HG03060 (cell line): ENCODE data around the gene KIF26B.

Source experiments
- ATAC-seq: cut with Tn5 transposase; IDR thresholded peaks from one replicate; pipeline ENCODE4 v1.9.1; 2021; ENCODE audit warnings: low read depth, moderate number of reproducible peaks; ENCODE audit not compliant: unreplicated experiment

The KIF26B gene

GRCh38 chr1:245579881-245580280 is 425.1 kb downstream of the KIF26B start:
- no peak for ATAC-seq

- ATAC-seq = no peak
Measured at GRCh38 chr1:245580651-245581050, 425.9 kb downstream of the KIF26B start.

GRCh38 chr1:245582026-245582425 is 427.2 kb downstream of the KIF26B start:
- no peak for ATAC-seq

- ATAC-seq = no peak
Measured at GRCh38 chr1:245583081-245583480, 428.3 kb downstream of the KIF26B start.

DNA sequence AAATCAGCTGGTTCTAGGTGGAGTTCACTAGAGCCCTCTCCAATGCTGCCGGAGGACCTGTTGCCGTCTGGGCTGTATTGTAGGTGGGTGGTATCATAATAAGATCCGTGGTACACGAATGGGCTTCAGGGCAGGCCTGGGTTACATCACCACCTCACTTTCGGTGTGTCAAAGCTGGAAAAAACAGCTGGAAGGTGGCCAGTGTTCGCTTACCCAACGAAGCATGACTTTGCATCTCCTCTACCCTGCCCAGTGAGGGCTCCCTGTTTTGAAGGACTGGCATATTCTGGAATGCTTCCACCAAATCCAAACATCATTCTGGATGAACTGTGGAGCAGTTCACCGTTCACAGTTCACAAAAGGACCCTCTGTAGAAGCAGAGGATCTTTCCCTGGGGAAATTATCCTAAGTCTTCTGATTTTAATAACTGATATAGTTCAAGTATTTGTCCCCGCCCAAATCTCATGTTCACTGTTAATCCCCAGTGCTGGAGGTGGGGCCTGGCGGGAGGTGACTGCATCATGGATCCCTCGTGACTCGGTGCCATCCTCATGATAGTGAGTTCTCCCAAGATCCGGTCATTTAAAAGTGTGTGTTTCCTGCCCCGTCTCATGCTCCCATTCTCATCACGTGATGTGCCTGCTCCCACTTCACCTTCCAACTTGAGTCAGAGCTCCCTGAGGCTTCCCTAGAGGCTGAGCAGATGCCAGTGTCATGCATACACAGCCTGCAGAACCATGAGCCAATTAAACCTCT is 429.0 kb downstream of the KIF26B start:
- no peak for ATAC-seq

DNA sequence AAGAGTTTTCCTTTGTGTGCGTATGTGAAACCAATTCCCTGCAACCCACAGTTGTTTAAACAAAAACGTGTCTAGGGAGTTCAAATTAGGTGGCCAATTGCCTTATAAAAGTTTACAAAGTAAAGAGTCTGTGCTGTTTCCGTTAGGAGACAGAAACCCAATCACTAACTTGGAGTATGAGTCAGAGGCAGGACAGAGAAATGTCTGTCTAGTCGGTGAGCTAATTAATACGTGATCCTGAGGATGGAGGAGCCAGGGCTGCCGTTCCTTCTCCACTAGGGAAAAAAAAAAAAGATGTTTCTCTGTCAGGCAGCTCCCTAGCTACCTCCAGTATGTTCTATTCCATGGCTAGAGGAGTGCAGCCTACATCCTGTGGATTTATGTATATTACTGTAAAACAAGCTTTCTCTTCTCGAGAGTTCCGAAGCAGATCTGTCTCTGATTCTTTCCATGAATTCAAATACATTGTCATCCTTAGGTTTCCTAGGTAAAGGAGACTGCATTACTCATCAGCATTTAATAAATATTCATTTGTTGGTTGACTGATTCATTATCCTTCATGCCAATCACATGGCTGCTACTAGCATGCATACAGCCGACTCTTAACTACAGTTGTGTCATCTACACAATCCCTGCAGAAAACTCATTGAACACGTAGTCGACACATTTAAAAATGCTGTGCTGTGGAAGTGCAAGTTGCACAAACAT is 430.6 kb downstream of the KIF26B start:
- ATAC-seq = no peak

GRCh38 chr1:245587435-245588115 is 432.8 kb downstream of the KIF26B start:
- ATAC-seq = no peak

- ATAC-seq = no peak
Measured at GRCh38 chr1:245588116-245588639, 433.4 kb downstream of the KIF26B start.

GRCh38 chr1:245589316-245589715 is 434.5 kb downstream of the KIF26B start:
- no peak for ATAC-seq

DNA sequence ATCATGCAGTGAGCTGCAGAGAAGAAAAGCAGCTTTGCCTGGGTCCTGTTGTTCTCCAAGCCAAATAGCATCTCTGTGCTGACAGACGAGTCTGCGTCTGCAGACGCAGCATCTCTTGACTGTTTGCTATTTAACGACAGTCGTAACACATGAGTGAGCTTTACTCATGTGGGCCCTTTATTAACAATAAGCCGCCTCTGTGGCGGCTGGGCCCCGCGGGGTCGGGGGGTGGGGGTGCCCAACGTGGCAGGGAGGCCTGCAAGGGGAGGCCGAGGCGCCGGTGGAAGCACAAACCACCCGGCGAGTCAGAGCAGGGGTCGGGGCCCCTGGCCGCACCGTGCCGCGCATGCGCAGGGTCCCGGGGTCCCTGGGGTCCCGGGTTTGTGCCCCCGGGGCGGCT is 435.1 kb downstream of the KIF26B start:
- no peak for ATAC-seq

DNA sequence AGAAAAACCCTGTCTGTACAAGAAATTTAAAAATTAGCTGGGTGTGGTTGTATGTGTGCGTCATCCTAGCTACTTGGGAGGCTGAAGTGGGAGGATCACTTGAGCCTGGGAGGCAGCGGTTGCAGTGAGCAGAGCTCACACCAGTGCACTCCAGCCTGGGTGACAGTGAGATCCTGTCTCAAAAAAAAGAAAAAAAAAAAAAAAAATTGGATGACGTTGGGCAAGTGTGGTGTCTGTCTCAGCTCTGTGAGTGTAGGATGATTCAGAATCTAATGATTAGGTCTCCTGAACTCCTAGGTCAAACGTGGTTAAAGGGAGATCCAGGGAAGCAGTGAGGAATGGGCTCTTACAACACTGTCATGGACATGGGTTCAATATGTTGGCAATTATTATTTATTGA is 435.9 kb downstream of the KIF26B start:
- ATAC-seq = no peak

GRCh38 chr1:245591346-245592188 is 436.8 kb downstream of the KIF26B start:
- no peak for ATAC-seq

DNA sequence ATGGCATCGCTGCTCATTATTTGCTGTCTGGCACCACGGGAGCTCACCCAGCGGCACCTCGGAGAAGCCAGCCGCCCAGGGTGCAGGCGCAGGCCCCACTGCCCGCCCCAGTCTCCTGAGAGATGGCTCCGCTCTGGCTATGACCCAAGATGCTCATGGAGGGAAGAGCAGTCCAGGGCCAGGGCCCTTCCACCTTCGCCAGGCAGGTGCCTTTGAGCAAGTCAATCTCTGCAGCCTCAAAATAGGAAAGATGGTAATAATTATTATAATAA is 437.3 kb downstream of the KIF26B start:
- no peak for ATAC-seq

DNA sequence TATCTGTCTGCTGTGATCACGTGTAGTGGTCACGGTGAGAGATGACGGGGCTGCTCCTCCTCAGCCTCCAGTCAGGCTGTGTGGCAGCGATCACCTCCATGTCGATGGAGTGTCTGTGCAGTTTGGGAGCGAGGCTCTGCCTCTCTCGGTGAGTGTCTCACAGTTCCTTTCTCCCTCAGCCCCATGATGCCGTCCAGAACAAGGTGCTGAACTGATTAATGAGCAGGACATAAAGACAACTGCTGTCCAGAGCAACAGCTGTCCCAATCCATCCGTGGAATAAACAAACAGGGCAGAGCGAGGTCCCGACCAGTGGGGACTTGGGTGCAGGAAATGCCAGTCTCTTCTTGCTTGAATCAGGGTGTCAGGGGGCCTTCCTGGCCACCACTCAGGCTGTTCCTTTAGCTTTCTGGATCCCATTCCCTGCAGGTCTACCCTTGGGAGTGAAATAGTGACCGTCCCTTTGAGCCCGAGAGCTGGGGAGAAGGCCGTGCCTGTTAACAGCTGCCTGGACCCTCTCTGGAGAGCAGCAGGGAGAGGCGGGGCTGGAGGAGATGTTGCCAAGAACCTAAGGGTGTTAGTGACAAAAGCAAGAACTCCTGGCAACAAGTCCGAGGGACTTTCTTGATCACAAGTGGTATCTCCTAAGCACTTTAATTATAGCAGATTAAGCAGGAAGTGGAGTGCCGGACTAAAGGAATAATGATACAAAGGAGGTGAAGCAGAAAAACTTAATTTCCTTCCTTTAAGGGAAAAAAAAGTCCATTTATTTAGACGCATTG is 443.9 kb downstream of the KIF26B start:
- no peak for ATAC-seq

- ATAC-seq = no peak
Measured at GRCh38 chr1:245599371-245600174, 444.8 kb downstream of the KIF26B start.

GRCh38 chr1:245600658-245601057 is 445.9 kb downstream of the KIF26B start:
- no peak for ATAC-seq

DNA sequence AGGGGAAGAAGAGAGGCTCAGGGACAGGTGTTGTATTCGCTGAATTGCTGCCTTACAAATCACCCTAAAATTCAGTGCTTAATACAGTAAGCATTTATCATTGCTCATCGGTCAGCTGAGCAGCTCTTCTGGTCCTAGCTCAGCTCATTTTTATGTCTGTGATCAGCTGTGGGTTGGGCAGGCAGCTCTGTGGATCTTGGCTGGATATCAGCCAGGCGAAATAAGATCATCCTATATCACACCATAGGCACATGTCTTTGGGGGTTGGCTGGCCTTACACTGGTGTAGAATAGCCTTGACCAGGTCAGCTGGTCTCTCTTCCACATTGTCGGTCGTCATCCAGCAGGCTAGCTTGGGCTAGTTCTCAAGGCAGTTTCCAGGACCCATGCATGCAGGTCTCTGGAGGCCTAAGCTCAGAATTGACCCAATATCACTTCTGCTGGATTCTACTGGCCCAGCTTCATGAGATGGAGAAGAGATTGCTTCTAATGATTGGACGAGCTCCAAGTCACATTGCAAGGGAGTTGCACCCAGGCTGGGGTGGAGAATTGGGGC is 448.6 kb downstream of the KIF26B start:
- ATAC-seq = no peak

DNA sequence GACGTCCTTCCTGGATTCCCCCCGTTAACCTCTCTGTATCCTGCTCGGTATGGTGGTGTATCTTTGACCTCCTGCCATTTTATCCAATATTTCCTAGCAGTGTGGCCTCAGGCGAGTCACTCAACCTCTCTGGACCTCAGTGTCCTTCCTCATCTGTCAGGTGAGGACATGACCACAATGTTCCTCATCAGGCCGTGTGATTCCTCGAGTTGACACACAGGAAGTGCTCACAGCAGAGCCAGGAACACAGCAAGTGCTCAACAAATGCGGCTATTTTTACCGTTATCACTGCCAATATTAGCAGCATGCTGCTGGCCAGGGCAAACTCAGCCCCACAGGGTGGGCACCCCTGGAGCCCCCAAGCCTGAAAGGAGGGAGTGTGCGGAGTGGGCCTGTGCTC is 450.2 kb downstream of the KIF26B start:
- ATAC-seq = no peak
